Measurements from ENCODE around the gene AGBL5.
"Not testable (repeated sequence)": the region's sequence is repeated elsewhere in the genome, so short reads cannot be mapped to it uniquely, and the experiment has no call there.

Gene AGBL5

DNA sequence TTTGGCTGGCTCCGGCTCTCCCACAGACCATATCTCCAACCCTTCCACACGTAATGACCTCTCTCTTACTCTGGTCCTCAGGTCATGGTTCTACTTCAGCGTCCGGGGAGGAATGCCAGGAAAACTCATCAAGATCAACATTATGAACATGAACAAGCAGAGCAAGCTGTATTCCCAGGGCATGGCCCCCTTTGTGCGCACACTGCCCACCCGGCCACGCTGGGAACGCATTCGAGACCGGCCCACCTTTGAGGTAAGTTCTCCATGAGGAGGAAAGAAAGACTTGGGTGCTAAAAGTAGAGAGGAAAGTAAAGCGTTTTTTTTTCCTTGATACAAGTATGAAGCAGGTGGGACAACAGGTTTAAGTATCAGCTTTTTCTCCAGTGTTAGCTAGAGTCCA is 1.9 kb downstream of the AGBL5 start:
- DNase-seq = no peak

DNA sequence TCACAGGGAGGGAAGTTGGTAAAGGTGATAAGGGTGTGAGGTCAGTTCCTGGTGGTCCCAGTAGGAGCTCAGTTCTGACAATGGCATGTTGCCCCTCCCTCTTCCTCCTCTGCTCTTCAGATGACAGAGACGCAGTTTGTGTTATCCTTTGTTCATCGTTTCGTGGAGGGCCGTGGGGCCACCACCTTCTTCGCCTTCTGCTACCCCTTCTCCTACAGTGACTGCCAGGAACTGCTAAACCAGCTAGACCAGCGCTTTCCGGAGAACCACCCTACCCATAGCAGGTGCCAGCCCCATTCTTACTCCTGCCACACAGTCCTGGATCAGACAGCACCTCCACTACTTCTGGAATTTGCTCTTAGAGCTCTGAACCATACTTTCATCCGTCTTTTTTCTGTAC is 2.3 kb downstream of the AGBL5 start:
- DNase-seq = no peak

DNA sequence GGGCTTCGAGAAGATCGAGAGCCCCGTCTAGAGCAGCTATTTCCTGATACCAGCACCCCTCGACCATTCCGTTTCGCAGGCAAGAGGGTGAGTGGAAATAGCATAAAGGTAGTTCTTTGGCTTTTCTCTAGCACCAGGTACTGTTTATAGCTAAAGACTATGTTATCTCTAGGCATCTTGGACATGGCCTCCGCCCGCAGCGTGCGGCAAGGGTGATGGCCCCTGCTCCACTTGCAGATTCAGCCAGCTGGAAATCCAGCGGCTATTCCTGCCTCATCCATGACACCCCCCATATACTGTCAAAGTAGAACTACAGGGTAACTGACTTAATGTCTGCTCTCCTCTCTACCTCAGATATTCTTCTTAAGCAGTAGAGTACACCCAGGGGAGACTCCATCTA is 3.3 kb downstream of the AGBL5 start:
- no peak for DNase-seq

DNA sequence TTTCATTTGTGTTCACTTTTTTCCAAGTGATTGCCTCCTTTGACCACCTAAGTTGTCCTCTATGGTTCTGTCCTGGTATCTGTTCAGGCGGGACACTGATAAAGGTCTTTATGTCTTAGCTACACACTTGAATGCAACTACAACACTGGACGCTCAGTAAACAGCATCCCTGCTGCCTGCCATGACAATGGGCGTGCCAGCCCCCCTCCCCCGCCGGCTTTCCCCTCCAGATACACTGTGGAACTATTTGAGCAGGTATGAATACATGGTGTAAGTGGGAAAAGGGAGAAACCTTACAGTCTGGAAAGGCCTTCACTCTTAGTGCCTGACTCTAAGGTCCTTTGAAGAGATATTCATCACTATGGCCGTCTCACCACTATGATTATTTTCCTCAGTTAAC is 5.7 kb downstream of the AGBL5 start:
- no peak for DNase-seq

DNA sequence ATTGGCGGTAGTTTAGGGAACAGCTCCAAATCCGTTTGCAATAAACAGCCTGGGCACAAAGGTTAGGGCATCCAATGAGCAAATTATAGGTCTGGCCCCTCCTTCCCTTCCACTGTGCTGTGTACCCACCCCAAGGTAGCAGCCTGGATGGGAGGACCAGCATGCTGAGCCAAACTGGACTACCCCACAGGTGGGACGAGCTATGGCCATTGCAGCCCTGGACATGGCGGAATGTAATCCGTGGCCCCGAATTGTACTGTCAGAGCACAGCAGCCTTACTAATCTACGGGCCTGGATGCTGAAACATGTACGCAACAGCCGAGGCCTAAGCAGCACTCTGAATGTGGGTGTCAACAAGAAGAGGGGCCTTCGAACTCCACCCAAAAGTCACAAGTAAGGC is 6.7 kb downstream of the AGBL5 start:
- DNase-seq = no peak

DNA sequence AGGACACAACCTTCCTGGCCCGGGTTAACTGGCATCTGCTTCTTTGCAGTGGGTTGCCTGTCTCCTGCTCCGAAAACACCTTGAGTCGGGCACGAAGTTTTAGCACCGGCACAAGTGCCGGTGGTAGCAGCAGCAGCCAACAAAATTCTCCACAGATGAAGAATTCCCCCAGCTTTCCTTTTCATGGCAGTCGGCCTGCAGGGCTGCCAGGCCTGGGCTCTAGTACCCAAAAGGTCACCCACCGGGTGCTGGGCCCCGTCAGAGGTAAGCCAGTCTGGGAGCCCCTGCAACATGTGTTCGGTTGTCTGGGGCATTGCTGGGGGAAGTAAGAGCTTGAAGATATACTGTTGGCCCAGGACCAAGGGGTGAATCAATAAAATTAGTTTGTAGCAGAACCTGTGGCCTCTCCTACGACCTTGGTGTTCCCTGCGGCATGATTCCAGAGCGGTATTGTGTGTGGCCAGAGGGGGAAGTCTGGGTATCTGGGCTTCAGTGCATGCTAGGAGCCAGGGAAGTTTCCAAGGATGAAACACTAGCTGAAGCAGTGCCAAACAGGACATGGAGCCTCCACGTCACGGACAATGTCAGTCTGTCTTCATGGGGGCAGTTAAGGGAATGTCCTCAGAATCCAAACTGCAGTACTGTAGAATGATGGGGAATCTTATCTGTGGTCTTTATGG is 7.8 kb downstream of the AGBL5 start:
- no peak for DNase-seq

DNA sequence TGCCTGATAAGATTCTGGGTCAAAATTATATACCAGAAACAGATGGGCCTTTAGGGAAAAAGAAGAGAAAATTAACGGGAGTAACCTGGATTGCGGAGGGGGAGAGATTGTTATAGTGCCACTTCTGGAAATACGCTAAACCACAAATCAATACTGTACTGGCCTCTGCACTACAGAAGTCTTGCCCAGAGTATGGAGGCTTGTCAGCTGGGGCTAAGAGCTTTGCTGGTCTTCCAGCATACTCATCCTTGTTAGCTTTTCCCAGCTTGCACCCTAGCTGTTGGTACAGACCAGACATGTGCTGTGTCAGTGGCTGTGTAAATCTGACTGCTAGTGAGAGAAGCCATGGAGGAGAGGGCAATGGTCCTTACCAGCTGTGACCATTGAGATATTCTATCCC is 8.9 kb downstream of the AGBL5 start:
- DNase-seq = no peak

DNA sequence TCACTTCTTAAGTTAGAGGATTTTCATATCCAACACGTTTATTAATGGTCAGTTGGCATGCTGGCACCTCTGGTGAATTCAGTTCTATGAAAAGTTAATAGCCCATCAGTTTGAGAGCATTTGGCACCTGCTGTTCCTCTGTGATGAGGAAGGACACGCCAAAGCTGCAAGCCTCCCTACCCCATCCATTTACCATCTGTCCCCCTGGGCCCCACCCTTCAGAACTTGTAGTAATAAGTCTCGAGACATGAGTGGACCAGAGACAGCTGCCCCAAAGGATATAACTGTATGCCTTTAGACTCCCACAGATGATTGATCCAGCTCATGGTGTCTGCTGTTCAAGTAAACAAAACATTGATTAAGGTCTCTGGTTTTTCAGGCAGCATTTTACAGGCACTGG is 13.7 kb downstream of the AGBL5 start:
- no peak for DNase-seq

DNA sequence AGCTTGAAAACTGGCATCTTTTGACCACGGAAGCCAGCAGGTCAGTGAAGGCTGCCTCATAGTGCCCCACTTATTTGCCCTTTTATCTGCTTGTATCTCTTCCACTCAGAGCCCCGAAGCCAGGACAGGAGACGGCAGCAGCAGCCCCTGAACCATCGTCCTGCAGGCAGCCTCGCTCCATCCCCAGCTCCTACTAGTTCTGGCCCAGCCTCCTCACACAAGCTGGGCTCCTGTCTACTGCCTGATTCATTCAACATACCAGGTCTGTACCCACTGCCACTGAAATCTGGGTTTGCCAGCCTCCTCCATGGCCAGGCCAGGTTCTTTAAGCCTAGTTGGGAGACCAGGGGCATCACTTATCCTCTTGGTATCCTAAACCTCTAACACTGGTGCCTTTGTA is 15.9 kb downstream of the AGBL5 start:
- no peak for DNase-seq

DNA sequence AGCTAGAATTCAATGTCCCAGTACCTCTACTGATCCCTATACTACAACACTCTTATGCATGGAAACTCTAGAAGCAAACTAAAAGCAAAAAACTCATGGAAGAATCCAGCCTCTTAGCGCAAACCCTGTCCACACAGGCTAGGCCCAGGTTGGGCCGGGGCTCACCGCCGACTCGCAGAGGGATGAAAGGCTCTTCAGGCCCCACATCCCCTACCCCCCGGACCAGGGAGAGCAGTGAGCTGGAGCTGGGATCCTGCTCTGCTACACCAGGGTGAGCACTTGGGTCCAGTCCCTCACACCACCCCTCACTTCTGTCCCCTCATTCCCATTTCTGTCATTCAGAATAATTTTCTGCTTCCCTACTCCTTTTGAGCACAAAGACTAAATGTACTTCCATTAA is 18.0 kb downstream of the AGBL5 start:
- DNase-seq = no peak

DNA sequence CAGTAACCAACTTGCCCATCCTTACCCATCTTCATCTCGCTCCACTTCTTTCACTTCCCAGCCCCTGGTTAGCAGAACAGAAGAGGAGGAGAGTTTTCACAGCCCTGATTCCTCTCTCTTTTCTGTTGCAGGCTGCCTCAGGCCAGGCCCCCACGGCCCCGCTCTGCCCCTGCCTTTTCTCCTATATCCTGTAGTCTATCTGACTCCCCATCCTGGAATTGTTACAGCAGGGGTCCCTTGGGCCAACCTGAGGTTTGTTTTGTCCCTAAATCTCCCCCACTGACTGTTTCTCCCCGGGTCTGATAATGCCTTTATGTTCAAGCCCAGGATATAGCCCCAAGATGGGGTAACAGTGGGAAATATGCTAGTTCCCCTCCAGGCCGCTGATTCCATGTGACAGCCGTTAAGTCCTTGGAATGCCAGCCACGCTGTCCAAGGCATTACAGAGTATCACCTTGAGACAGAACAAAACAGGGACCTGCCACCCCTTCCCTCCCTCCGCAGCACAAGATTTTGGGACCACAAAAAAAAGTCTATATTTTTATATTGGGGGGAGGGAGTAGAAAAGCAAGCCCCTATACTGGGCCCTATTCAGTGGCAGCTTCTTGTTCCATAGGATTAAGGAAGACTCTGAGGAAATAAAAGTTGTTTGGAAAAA is 18.6 kb downstream of the AGBL5 start:
- DNase-seq = no peak

DNA sequence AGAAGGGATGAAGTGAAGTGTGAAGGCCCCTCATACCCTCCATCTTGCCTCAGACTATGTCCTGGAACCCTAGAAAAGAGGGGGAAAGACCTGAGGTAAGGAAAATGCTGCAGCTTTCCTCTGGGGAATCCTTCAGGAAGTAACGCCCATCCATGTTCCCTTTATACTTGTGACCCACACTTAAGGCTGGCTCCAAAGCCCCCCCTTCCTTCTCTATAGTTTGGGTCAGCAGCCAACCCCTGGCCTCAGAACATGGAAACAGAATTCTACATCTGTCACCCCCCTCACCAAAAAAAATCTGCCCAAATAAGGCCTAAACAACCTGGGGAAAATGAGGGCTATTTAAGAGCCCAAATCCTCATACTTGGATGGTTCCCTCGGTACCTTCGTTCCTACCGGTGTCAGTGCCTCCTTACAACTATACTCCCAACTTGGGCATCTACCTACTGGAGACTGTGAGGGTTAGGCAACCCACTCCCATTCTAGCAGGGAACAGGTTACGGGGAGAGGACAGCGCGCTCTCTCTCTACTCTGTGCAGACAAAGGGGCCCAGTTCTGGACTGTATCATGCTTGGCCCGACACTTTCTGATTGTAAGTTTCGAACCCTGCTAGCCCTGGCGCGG is 19.3 kb downstream of the AGBL5 start:
- no peak for DNase-seq

DNA sequence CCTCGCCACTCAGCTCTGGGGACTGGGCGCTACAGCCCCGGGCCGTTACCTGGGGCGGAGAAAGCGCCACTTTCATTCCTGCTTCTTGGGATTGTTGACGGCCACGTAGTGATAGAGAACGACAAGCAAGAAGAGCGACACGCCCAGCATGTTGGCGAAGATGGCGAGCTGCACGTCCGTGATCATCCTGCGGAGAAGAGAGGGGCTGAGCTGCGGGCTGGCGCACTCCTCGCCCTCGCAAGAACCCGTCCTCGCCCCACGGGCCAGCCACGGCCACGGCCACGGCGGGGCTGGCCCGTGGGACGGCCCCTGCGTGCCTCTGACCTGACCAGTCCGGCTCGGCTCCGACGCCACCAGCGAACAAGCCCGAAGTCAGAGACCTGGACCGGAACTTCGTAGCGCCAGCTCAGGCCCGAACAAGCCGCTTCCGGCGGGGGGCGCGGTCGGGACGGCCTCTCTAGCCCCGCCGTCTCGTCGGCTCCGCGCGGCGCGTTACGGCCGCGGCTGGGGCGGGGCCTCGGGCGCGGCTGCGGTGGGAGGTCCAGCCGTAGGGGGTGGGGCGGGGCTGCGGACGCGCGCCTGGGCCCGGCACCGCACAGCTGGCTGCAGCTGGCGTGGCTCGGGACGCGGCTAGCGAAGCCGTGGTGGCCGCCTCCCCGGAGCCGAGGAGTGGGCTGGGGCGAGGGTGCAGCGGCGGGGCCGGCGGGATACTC is 20.0 kb downstream of the AGBL5 start, which contains the start of gene OST4:
Gene OST4 (minus strand): TSS at position 378 of the 713 bp plus-strand sequence.
- DNase-seq = peak; percentile 75 to 95 (median 85)

DNA sequence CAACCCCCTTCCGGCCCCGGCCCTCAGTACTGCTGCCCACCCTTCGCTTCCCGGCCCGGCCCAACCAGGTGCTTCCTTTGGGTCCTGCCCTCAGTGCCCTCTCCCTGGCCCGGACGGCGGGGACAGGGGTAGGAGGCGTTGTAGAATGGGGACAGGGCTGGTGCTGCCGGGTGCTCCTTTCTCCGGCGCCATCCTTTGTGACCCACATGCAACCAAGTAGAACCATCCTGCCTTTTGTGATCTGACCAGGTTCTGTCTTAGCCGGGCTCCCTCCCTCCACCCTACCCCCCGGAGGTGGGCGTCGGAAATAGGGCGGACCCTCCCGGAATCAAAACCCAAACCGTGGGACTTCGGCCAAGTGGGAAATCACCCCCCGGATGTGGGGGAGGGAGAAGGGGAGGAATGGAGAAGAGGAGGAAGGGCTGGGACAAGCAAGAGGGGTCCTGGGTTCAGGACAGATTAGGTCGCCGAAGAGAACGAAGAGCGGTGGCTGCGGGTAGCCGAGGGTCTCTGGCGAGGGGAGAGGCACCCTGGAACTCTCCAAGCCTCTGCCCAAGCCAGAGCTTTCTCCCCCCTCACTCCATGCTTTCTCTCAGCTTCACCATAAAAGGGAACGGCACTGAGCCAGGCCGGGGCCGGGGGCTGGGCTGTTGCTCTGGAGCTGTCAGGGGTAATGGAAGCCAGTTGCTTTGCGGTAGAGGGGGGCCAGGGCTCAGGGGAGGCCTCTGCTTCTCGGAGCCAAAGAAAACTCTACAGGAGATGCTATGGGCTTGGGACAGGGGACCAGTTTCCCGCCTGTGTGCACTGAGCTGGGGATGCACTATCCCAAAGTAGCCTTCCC is 20.7 kb downstream of the AGBL5 start:
- DNase-seq = peak in 2 of 5 experiments; percentile 18 to 40

DNA sequence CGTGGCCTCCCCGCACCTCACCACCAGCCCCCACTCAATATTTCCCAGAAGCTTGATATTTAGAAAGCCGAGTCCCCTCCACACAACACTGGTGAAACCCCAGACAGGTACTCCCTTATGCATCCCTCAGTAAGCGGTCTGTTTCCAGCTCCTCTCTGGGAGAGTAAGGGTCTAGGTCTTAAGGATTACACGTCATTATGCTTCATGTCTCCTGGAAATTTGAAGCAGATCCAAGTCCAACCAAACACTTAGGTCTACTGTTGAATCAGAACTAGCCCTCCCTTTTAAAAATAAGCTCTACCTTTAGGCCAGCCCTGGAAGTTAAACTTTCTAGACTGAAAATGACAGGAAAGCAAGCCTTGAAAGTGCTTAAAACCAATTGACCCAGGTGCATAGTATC is 21.5 kb downstream of the AGBL5 start:
- DNase-seq = no peak

DNA sequence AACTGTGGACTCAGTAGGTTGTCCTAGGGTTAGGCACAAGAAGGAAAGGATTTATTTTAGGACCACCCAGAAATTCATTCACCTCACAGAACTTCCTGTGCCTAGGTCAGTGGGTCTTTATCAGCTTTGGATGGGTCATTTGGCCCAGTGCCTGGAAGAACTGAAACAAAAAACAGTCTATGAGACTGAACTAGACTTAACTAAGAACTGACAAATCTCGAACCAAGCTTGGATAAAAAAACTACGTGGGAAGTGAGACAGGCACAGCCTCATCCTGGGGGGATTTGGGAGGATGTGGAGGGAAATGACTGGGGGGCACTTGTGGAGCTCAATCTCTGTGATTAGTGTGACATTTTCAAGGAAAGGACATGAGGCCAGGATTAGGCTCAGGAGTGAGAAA is 22.3 kb downstream of the AGBL5 start:
- DNase-seq = no peak

DNA sequence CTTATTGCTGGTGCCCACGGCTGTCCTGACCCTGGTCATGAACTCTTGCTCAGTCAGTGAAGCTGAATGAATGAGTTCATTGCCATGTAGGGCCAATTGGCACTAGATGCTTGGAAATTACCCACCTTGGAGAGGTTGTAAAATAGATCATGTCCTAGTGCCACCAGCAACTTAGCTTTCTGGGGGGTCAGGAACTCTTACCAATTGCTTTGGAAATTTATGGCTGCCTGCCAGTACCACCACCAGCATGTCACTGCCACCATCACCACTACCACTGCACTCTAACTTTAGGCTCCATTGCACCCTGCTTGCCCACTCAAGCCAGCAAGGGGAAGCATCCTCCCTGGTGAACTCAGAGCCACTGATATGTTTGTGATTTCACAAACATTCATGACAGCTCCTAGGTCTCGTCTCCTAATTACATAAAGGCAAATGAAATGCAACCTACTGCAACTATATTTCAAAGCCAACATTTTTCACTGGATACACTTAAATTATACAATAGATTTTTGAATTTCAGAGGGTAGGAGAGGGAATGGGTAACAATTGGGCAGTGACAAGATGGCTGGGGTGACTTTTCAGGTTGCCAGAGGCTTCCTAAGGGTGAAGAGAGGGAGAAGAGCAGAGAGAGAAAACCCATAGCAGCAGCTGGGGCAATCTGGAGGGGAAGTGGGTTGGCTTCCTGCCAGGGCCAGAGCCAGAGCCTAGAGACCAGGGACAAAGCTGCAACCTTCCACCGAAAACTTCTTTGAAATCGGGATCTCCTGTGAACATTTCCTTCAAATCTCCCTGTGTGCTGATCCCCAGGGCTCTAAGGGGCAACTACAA is 23.5 kb downstream of the AGBL5 start:
- DNase-seq = peak in 3 of 5 experiments; percentile 41 to 76 (median 44)

DNA sequence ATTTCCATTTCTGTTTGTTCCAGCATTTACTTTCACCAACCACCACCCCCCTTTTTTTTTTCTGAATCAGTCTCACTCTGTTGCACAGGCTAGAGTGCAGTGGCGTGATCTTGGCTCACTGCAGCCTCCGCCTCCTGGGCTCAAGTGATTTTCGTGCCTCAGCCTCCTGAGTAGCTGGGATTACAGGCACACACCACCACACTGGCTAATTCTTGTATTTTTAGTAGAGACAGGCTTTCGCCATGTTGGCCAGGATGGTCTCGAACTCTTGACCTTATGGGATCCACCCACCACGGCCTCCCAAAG is 24.1 kb downstream of the AGBL5 start:
- DNase-seq = not testable (repeated sequence)

DNA sequence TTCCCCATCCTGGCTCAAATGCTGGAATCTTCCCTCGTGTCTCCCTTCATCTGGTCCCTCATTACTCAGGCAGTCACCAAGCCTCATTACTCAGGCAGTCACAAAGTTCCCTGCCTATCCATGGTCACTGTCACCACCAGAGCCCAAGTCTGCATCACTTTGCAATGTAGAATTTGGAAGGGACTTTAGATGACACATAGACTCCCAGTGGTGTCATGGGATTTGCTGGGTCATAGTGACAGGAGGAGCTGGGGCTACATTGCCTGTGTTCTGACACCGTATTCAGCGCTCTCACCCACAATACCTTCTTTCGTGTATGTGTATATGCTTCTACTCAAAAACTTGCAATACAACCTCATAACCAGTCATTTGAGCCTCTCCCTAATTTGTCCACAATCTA is 24.9 kb downstream of the AGBL5 start:
- DNase-seq = no peak

DNA sequence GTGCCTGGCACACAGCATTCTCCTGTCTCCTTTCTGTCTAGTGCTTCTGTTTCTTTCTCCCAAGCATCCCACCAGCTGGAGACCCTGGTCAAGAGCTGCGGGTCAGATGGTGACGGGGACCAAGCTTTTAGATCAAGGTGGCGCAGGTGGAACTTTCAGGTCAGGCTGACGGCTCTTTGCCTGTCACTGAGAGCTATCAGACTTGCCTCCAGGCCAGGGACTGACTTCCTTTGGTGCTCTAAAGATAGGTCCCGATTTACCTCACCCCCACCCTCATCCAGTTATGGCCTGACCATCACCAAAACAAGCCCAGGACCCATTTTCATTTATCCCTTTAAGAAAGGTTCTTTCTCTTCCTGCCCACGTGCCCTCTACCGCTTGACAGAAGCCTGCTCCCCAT is 25.8 kb downstream of the AGBL5 start:
- DNase-seq = no peak

DNA sequence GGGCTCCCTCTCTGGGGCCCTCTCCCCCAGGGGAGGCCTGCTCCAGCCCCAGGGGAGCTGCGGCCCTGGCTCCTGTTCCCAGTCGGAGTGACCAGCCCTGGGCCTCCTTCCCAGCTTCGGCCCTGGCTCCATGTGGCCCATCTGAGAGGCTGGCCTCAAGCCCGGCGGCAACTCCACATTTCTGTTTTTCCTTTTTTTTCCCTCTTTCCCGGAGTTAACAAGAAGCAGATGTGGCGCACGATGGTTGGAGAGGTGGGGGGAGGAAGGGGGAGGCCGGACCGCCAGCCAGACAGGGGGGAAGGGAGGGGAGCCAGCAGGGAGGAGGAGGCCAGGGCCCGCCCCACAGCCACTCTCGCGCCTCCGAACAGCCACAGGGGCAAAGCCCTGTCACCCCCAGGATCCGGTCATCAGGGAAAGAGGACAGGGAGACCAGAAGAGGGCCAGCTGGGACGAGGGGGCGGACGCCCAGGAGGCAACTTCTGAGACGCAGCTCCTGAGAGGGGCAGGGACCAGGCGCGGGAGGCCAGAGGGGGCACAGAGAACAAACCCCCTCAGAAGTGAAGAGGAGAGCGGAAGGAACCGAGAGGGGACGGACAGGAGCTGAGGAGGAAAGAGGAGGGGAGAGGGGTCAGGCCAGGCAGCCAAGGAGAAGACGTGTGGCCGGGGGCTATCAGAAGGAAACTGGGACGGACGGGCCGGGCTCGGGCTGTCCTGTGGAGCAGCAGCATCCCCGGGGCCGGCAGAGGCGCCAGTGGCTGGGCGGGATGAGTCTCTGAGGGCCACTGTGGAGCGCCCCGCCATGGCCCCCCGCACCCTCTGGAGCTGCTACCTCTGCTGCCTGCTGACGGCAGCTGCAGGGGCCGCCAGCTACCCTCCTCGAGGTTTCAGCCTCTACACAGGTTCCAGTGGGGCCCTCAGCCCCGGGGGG is 27.1 kb downstream of the AGBL5 start, which contains the start of gene EMILIN1:
Gene EMILIN1 (plus strand): TSS at position 349 of the 928 bp plus-strand sequence. CDS start 451 bp downstream, at position 800.
- no peak for DNase-seq

Measured in T-helper 2 cell (primary cell).